NCI-H69 (cell line): ENCODE results near the gene TMEM184A.

Source experiments
- DNase-seq: peaks from one replicate; lab custom pipeline; 2025; lab: John Stamatoyannopoulos, UW

TMEM184A gene

DNA sequence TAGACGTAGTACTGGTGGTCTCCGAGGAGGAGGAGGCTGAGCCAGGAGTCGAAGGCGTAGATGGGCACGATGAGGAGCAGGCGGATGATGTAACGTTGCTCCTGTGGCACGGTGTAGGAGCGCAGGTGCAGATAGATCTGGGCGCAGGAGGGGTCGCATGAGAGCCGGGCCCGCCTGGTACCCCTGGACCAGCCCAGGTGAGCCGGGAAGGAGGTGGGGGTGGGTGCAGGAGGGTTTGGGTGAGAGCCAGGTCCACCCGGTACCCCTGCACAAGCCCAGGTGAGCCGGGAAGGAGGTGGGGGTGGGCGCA is 5.2 kb downstream of the TMEM184A start:
- no peak for DNase-seq

DNA sequence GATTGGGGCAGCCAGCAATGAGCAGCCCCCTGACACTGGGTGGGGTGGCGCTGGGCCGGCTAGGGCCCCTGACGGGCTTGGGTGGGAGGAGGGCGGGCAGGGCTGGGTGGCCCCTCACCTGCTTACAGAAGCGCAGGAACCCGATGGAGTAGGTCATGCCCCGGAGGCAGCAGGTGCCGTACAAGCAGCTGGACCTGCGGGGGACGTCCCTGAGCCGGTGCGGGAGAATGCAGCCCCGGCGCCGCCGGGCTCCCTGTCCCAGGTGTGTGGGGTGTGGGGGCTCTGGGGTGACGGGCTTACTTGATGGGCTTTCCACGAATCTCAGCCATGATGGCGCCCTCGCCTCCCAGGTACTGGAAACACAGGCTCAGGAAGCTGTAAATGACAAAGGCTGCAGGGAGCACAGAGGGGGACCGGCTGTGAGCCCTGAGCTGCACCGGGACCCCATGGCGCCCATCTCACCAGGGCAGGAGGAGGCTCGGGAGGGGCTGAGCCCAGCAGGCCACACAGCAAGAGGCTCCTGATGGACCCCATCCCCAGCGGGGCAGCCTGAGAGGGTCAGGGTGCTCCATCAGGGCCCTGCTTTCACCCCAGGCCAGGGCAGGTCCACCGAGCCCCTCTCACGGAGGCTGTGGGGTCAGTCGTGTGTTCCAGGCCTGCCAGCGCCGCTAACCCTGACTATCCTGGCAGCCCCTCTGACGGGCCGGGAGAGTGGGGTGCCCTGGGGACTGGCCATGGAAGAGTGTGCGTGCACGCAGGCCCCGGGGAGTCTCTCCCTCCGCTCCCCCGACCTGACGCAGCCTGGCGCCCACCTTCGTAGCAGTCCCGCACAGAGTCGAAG is 5.8 kb downstream of the TMEM184A start:
- DNase-seq: no peak

DNA sequence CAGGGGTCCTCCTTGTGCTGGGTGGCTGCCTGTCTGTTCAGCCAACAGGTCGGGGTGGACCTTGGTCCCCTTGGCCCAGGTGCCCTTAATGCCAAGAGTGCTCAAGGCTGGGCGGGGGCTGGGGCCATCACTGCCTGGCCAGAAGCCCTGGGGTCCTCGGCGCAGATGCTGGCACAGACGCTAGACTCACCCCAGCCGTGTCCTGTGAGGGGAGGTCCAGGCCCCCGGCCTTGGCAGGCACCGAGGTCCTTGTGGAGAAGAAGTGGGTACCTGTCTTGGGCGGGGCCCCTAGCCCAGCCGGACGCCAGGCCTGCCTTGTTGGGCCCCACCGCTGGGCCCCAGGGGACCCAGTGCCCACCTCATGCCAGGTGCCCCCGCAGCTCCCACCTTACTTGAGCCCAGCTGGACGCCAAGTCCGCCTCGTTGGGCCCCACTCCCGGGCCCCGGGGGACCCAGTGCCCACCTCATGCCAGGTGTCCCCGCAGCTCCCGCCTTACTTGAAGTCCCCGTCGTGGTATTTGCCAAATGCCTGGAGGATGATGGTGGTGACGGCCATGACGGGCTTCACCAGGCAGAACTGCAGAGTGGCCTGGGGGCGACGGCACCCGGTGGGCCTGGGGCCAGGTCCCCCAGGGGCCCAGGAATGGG is 6.5 kb downstream of the TMEM184A start:
- DNase-seq: no peak

DNA sequence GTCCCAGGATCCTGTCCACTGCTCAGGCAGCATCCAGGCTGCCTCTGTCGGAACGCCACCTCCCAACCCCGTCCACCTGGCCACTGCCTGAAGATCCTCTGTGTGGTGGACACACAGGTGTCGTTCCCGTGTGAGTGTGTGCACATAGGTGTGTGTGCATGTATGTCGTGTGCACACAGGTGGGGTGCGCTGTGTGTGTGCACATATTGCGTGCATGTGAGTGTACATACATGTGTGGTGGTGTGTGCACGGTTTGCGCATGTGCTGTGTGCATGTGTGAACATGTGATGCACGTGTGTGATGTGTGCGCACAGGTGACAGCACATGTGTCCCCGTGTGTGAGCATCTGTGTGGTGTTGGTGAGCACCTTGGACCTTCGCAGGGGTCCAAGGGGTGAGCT is 7.1 kb downstream of the TMEM184A start:
- no peak for DNase-seq

DNA sequence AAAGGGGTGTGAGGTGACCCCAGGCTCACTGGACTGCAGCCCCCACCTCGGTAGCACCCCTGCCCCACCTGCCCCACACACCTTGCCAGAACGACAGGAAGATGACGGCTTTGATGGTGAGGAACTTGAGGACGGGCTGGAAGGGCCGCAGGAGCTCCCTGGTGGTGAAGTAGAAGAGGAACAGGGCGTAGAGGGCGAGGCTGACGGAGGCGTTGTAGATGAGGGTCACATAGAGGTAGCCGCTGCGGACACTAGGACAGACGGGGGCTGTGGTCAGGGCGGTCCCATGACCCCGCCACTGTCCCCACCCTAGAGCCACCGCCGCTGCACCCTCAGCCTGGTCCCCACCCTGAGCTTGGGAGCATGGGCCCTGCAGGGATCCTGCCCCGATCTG is 7.6 kb downstream of the TMEM184A start:
- DNase-seq: no peak

DNA sequence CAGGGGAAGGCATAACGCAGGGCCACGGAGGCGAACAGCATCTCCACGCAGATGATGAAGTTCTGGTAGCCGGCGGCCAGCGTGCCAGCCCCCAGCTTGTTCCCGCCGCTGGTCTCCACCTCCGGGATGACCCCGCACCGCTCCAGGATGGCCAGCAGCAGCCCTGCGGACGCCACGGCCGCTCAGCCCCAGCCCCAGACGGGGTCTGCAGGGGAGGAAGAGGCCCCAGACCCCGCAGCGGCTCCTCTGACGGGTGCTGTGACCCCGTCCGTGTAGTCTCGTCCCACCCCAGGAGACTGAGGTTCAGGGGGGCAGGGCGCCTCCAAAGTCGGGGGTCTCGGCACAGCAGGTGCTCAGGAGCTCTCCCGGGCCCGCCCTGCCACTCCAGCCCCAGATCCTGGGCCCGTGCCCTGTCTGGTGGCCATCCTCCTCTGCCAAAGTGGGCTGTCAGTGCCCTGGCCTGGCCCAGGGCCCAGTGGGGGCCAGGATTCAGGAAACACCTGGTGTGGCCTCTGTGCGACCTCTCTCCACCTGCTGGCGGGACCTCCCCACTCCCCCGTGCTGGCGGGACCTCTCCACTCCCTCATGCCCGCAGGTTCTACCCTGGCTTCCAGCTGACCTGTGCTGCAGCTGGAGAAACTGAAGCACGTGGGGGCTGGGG is 8.1 kb downstream of the TMEM184A start:
- no peak for DNase-seq

GRCh38 chr7:1546909-1547776 is 8.9 kb downstream of the TMEM184A start:
- DNase-seq: no peak

DNA sequence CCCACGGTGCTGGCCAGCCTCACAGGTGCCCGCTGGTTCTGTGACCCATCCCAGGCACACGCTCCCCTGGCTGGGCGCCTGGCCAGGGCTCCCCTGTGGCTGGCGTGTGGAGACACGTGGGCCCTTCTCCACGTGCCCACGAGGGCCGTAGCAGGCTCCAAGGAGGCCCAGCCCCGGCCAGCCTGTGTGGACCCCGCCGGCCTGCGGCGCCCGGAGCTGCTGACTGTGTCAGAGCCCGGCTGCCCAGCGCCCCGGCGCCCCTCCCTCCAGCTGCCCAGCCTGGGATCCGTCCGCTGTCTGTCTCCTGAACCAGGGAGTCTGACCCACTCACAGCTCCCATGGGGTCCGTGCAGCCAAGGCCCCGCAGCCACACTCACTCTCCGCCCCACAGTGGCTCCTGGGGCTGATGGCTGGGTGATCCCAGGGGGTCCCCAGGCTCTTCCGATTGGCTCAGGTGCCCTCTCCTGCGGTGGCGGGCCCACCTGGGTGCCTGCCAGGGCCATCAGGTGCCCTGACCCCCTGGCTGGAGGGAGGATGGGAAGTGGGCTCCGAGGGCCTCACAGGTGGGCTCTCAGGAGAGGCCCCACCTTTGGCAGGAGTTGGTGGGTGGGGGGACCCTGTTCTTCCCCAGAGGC is 9.6 kb downstream of the TMEM184A start:
- no peak for DNase-seq

DNA sequence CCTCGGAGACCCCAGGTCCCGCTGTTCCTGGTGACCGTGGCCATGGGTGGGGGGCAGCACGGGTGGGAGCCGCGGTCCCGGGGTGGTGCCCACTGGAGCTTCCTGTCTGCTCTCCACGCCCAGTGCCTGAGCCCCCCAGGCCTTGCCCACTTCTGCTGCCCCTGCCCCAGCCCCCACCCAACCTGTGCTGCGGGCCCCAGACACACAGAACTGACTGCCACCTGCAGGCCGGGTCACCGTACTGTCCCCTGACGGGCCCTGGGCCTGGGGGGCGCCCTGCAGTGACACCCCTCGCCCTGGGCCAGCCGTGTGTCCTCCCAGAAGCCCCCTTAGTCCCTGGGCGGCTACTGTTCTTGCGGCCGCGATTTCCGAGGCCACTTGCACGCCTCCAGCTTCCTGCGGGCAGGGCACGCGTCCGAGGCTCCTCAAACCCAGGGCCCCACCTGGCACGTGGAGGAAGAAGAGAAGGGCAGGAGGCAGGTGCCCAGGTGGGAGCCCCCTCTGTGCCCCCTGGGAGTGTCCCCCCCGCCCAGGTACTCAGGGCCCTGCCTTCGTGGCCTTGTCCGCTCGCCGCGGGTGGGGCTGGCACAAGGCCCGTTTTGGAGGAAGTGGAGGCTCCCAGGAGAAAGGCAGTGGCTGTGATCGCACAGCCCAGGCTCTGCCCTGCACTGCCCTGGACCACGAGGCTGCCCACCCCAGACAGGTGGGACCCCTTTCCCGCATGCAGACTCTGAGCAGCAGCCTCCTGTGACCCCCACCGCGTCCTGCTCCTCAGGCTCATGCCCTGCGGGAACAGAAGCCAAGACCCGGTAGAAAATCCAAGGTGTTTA is 10.4 kb downstream of the TMEM184A start:
- no peak for DNase-seq

GRCh38 chr7:1544896-1545416 is 11.0 kb downstream of the TMEM184A start:
- no peak for DNase-seq

GRCh38 chr7:1544178-1544895 is 11.7 kb downstream of the TMEM184A start:
- no peak for DNase-seq

DNA sequence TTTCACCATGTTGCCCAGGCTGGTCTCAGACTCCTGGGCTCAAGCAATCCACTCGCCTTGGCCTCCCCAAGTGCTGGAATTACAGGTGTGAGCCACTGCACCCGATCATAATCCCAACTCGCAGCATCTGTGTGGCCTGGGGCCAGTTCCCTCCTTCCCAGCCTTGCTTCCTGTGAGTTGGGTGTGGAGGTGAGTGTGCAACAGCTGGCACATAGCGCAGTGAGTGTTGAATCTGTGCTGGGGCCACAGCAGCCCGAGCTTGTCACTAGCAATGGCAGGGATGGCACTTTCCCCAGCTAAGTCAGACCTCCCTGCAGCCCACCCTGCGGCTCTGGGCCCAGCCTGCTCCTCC is 12.2 kb downstream of the TMEM184A start:
- peak; percentile 34 for DNase-seq

- peak; percentile 48 for DNase-seq
Observed at GRCh38 chr7:1542841-1543747, 12.9 kb downstream of the TMEM184A start.

DNA sequence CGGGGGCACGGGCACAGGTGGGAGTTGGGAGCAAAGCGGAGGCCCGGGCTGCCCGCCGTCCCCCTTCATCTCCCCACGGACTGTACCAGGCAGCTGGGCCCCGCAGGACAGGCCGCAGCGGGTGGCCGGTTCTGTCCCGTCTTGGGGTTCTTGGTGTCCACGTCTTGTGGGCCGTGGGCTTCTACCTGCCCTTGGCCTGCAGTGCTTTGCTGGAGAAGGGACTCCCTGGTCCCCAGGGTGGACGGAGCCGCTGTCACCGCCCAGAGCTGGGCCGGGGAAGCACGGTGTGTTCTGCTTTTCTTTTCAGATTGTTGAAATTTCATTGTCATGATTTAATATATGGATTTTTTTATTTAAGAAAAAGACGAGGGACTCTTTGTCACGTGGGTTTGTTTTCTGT is 13.7 kb downstream of the TMEM184A start:
- DNase-seq: no peak

DNA sequence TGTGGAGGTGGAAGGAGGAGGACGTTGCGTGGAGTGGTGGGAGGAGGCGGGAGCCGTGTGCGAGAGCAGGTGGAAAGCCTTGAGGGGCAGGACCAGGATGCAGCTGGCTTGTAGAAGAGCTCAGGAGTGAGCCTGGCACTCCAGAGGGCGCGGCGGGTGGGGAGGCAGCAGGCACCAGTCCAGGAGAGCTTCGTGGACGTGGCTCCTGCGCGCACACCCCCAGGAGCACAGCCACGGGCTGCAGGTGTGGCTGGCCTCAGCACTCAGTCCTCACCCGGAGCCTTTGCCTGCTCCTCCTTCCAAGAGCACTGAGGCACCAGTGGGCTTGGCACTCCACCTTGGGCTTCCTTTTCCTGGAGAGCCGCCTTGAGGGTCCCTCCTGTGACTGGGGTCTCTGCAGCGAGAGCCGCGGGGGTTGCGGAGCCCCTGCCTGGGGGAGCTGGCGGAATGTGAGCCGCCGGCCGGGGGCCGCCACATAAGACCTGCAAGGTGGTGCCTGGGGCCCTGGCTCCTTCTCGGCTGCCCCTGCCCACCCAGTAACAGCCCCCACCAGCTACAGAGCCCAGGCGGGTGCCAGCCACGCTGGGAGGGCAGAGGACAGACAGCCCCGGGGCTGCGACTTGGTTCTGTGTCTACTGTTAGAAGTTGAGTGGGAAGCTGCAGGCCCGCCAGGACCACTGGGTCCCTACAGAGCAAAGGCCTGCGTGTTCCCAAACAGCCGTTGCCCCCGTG is 14.4 kb downstream of the TMEM184A start:
- no peak for DNase-seq

DNA sequence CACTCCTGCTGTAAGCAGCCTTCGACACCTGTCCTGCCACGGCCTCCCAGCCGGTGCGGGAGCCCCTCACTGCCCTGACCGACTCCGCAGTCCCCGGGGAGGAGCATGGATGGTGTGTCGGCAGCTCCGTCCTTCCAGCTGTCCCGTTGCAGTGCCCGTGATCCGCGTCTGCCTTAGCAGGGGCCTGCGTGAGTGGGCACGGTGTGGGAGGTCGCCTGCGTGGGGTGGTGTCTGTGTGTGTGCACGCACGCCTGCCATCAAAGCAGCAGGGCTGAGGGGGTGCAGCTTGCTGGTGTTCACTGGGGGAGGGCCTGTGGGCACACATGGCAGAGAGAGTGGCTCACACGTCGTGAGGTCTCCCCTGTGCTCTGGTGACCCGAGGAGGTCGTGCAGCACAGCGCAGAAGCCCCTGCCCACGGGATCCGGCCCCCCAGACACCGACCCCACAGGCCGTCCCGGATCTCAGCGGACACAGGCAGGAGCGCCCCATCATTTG is 15.2 kb downstream of the TMEM184A start:
- DNase-seq: no peak

DNA sequence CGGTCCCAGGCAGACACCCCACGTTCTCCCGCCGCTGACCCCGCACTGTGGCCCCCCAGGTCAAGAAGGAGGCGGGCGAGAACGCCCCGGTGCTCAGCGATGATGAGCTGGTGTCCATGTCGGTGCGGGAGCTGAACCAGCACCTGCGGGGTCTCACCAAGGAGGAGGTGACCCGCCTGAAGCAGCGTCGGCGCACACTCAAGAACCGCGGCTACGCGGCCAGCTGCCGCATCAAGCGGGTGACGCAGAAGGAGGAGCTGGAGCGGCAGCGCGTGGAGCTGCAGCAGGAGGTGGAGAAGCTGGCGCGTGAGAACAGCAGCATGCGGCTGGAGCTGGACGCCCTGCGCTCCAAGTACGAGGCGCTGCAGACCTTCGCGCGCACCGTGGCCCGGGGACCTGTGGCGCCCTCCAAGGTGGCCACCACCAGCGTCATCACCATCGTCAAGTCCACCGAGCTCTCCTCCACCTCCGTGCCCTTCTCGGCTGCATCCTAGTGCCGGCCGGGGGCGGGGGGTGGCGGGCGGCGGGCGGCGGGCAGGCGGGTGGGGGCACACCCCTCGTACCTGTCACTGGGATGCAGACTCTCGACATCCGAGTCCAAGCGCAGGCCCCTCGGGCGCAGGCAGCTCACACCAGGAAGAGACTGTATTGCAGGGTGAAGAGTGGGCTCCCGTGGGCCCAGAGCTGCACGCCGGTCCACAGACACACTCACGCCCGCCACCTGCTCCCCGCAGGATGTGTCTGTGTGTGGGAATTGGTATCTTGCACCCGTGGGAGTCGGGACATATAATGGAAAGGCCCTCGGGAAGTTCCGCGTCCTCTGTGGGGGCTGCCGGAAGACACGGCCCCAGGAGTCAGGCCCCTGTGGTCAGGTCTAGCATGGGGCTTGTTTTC is 15.9 kb downstream of the TMEM184A start:
- DNase-seq: no peak
